Stimulated activated CD8-positive, alpha-beta memory T cell treated with anti-CD3 and anti-CD28 coated beads, Interleukin-4, amount 100 ng/mL, for 1 hour (primary cell): ENCODE data around the gene RHBDF1.

Experiments used
- DNase-seq, 2 donors: peaks; one replicate each; pipeline ENCODE4 v3.0.0-alpha.2; 2020; ENCODE audit warnings: low read depth in 2 of 2, low spot score in 1 of 2

Gene RHBDF1

DNA sequence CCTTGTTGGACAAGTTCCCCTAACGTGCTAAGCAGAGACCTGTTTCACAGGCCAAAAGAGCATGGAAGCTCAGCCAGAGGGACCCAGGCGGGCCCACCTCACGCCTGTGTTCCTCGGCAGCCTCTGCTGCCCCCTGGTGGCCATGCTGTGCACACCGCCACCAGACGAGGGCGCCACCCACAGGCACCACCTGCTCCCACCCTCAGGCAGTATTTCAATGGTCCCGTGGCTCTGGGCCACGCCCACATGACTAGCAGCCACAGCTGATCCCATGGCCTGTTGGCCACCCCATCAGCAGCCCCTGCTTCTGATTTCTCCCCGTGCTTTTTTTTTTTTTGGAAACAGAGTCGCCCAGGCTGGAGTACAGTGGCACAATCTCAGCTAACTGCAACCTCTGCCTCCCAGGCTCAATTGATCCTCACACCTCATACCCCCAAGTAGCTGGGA lies 24.5 kb upstream of the RHBDF1 start:
- DNase-seq, result peak; percentile 76 to 78

DNA sequence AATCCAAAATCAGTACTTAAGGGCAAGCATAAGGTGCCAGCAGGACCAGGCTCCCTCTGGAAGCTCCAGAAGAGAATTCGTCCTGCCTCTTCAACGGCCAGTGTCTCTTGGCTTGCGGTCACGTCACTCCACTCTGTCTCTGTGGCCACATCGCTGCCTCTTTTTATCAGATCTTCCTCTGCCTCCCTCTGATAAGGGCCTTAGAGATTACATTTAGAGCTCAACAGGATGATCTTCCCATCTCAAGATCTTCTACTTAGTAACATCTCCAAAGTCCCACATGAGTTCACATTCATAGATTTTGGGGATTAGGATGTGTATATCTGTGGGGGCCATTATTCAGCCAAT lies 22.5 kb upstream of the RHBDF1 start:
- no peak for DNase-seq

DNA sequence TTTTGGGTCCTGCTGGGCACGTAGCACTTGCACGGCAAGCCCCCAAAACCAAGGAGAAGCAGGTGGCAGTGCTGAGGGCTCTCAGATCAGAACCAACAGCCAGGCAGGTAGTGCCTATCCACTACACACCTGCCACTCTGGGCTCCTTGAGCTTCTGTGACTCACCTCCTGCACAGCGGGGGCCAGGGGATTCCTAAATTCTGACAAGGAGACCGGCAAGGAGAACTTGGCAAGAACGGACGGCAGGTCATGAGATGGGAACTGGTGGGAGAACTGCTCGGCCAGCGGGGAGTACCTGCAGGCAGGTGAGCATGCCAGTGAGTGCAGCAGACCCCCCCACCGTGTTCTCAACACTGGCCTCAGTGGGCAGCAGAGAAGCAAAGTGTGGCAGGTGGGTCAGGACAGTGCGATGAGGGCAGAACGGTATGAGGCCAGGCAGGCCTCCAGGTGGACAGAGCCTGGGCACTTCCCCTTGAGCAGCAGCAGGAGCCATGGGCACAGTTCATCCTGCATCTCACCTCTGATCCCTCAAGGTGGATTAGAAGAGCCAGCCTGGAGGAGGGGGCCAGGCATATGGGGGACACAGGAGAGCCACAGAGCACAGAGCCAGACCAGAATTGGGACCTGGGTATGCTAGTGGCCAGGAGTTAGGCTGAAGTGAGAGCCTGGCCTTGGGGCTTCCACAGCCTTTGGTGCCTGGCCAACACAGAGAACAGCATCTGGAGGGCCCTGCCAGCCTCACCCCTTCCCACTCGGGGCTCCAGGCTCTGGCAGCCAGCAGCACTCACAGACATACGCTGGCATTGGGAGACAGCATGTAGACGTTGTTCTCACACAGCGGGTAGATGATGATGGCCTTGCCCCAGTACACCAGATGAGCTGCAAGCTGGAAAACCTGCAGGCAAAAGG lies 20.3 kb upstream of the RHBDF1 start:
- no peak for DNase-seq

DNA sequence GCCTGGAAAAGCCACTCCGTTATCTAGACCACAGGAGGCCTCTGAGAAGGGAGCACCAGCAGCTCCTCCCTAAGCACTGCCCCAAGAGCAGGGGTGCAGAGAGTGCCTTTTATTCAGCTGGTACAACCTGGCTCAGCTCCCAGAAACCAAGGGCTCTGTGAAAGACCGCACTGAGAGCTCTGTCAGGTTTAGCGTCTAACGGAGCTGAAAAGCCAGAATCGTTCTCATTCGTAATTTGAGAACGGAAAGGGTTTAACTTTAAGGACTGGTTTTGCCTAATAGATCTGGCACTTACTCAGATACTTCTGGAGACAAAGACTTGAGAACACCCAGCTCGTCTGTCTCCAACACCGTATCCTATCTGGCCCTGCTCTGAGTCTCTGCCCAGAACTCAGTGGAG lies 19.1 kb upstream of the RHBDF1 start:
- no peak for DNase-seq

DNA sequence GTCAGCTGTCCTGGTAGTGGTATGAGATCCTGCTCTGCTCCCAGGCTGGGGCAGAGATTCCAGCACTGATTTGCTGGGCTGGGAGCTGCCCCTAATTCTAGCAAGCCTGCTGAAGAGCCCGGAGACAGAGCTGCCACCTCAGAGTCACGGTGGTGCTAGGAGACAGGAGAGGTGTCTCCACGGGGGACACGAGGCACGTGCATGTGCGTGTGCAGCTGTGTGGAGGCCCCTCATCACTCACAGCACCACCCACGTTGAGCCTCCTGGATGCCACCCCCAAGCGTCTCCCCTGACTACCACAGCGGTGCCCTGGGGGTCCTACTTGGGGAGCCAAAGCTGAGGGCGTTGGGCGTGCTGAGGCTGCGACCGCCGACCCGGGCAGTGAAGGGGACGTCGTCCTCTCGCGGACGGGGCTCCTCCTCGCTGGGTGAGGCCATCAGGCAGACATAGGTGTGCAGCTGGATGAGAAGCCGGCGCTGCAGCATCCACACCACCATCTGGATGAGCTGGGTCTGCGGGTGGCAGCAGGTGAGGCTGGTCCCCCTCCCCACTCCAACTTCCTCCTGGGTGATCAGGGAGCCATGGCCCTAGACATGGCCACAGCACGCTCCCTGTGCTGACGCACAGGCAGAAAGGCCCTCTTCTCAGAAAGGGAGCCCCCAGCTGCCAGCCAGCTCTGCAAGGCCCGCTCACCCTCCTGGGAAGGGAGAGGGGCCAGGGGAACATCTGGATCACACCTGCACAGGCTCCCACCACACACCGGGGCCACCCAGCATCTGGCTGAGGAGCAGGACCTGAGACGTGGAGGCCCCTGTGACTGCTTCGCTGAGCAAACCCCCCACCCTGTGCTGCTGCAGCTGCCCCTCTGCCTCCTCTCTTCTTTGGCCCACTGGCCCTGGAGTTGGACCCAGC lies 17.2 kb upstream of the RHBDF1 start:
- no peak for DNase-seq

DNA sequence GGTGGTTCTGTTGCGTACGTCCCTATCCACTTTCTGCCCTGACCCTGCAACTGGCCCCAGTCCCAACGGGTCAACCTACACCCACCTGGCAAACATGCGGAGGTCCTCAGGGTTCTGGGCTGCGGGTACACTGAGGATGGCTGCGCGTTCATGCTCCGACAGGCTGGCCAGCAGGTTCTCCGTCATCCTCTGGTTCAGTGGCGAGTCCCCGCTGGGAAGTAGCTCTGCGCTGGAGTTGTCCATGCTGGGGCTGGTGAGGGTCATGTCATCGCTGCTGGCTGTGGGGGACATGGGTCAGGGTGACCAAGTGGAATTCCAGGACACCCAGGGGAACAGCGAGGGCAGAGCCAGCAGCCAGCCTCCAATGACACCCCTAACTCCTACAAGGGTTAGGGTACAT lies 16.2 kb upstream of the RHBDF1 start:
- no peak for DNase-seq

DNA sequence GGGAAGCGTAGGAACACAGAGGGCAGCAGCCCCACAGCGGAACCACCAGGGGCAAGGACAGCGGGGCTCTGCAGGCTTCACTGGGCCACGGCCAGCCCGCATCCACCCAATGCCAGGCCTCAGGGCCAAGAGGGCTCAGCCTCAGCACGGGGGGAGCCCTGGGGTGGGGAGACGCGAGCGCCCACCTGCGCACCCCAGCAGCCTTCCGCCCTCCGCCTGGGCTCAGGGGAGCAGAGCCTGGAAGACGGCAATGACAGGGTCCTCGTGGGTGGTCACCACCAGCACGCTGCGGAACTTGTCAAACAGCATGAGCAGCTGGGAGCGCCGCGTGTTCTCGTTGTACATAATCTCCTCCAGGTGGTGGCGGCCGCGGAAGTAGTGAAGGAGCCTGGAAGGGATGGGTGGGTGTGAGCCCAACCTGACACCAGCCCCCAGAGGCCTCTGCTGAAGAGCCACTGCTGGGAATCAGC lies 14.1 kb upstream of the RHBDF1 start:
- no peak for DNase-seq

DNA sequence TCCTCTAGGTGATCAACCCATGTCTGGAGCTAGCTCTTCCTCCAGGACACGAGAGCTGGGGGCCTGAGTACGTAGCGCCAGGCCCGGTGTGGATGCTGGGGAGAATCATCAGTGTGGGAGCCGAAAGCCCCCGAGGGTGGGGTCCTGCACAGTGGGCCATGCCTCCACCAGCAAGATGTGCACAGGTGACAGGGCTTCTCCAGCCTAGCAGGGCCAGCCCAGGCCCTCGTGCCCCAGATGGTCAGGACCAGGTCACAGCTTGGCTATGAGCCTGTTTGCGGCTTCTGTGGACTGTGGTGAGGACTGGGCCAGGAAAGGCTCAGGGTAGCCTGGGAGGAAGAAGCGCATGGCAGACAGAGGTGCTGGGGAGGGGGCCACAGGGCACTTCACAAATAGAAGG lies 13.4 kb upstream of the RHBDF1 start:
- DNase-seq, result no peak

DNA sequence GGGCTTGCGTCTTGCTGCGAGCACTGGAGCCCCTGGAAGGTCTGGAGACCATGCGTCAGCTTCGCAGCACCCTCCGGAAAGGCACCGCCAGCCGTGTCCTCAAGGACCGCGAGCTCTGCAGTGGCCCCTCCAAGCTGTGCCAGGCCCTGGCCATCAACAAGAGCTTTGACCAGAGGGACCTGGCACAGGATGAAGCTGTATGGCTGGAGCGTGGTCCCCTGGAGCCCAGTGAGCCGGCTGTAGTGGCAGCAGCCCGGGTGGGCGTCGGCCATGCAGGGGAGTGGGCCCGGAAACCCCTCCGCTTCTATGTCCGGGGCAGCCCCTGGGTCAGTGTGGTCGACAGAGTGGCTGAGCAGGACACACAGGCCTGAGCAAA lies 13.0 kb upstream of the RHBDF1 start:
- DNase-seq, result no peak

DNA sequence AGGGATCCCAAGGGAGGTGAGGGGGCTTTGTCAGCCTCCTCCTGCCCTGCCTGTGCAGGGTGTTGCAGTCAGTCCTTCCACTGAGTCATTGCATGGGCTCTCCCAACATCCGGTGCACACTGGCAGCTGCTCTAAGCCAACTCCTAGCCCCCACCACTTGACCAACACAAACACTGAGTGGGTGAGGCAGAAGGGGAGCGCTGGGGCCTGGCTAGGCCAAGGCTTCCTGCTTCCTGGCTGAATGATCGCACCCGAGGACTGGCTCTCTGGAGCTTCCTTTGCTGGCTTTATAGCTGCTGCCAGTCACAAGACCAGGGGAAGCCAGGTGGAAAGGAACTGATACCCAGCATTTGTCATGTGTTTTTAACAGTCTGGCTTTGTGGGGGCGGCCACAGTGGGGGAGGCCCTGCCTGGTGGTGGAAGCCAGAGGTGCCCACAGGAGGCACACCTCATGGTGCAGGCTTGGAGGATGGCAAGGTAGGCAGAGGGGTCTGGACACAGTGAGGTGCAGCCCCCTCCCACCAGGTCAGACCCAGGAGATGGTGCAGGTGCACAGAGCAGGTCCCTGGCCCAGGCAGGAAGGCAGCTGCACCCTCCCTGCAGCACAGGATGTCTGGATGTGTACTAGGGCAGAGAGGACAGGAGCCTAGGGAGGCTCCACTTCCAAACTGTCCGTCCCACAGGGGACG lies 12.4 kb upstream of the RHBDF1 start:
- DNase-seq, result peak; percentile 26 to 31

DNA sequence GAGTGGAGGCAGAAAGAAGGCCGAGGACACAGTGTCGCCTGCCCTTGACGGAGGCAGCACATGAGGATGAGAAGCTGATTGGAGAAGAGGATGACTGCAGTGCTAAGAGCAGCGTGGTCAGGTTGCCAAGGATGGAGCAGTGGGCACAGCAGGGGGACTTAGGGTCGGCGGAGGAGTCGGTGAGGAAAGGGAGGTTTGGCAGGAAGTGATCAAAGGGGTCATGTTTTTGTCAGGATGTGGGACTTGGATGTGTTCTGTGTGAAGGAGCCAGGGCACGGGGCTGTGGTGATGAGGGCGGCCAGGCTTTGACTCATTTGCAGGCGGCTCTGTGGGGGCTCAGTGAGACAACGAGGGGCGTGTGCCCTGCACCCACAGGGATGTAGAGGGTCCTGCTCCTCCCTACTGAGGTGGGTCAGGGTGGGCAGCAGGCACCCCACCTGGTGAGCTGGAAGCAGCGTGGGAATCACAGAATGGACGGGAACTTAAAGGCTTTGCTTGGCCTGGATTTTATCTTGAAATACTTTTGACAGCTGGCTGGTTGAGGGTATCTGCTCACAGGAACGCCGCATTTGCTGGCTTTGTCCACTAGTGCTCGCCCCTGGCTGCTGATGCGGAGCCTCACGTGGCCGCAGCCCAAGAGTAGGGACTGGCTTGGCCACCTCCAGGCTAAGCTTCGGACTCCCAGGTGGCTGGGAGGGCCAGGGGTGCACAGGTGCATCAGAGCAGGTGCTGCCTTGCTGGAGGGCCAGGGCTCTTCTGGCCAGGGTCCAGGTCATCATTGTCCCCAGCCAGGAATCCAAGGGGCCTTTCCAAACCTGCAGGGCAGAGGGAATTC lies 11.6 kb upstream of the RHBDF1 start:
- no peak for DNase-seq

DNA sequence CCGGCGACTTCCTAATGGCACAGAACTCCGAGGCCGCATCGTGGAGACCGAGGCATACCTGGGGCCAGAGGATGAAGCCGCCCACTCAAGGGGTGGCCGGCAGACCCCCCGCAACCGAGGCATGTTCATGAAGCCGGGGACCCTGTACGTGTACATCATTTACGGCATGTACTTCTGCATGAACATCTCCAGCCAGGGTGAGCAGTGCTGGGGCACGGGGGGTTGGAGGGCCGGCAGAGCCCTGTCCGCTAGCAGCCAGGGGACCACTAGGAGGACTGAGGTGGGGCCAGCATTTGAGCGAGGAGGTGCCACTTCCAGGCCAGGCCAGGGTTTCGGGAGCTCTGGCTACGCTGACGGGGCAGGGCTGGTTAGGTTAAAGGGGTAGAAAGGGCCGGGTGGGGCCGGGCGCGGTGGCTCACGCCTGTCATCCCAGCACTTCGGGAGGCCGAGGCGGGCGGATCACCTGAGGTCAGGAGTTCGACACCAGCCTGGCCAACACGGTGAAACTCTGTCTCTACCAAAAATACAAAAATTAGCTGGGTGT lies 10.7 kb upstream of the RHBDF1 start:
- DNase-seq, result no peak

DNA sequence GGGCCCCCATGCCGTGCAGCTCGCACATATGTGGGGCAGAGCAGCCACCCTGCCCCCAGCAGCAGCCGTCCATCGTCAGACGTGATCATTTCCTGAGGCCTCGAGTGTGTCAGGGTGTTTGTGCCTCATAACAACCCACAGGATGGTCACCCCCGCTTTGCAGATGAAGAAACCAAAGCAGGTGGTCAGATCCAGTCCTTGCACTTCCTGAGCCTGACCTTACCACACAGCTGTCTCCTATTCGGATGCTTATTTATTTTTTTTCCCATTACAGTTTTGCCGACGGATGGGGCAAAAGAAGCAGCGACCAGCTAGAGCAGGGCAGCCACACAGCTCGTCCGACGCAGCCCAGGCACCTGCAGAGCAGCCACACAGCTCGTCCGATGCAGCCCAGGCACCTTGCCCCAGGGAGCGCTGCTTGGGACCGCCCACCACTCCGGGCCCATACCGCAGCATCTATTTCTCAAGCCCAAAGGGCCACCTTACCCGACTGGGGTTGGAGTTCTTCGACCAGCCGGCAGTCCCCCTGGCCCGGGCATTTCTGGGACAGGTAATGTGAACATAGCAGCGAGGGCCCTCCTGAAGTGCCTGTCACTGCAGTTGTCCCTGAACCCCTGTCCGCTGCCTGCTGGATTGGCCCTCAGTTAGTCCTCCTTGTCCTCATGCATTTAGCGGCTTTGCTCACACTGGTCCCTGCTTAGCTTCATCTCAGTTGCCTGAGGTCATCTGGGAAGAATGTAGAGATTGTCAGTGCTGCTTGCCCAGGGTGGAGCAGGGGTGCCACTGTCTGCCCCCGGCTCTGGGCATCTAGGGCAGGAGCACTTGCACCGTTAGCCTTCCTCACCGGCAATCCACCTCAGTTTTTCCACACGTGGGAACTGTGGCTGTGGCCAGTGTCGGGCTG lies 7.0 kb upstream of the RHBDF1 start:
- DNase-seq, result no peak

DNA sequence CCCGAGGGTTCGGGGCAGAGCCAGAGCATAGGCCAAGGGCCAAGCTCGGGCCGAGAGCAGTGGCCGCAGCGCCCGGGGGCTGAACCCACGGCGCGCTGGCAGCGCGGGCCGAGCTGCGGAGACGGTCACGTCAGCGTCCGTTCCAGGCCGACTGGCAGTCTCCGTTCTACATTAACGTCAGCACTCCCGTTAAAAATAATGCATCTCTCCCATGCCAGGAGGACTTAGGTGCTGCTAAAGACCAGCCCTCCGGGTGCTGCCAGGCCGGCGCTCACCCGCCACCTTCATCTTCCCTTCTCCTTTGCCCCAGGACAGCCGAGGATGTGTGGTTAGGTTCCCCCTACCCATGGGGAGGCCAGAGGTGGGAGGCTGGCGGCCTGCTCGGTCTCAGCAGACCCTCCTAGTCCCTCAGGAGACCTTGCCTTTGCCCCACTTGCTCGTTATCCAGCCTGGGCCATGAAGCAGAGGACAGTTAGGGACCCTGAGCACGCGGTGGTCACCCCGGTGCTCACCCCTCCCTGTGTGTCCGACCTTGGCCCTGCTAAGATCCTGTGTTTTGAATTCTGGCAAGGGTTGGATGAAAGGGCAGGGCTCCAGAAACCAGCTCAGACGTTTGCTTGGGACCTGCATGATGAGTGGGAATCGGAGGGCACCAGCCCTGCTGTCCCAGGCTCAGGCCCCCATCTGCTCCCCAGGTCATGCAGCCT lies 6.2 kb upstream of the RHBDF1 start:
- DNase-seq, result no peak

DNA sequence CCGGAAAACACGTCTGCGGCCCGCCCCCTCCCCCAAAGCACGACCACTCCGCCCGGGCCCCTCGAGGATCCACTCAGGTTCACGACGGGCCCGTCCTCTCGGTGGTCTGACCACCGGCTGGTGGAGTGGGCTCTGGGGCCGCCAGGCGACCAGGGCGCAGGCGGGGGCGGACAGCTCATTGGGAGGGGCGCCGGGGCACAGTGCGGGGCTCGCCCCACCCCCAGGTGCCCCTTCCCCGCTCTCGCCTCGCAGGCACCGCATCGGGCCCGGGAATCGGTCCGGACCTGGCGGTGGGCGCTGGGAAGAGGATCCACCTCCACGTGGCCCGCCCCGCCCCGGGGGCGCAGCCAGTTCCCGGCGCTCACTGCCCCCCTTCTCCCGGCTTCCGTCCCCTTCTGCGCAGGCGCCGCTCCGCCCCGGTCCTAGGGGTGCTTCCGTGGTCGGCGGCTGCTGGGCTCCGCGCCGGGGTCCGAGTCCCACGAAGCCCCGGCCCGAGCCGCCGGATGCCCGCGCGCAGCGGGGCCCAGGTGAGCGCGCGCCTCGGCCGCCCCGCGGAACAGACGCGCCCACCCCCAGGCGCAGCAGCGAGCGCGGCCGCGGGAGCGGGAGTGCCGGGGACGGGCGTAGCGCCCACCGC lies 5.5 kb upstream of the RHBDF1 start, which contains the start of gene MPG:
TSS of gene MPG (plus strand) at position 419 of the 637 bp plus-strand sequence. CDS start at position 504, 85 bp downstream.
- peak; percentile 44 to 69 for DNase-seq

DNA sequence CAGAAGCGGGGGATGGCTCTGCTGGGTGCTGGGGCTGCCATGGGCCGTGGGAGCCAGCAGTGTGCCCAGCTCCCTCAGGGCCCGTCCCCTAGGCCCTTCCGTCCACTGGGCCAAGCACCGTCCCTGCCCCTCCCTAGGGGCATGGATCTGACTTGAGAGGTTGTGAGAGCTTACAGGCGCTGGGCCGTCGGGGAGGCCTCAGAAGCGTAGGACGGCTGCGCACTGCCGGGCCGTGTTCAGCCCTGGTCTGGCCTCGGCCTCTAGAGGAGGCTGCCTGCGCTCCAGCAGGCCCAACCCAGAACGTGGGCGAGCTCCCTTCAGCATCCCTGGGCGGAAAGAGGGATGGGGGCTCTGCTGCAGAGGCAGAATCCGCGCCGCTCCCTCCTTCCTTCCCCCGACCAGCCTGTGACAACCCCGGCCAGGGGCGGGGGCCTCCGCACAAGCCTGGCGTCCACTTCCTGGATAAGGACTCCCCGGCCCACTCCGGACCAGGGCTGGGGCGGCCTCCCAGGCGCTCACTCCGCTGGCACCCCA lies 4.9 kb upstream of the RHBDF1 start:
- no peak for DNase-seq

DNA sequence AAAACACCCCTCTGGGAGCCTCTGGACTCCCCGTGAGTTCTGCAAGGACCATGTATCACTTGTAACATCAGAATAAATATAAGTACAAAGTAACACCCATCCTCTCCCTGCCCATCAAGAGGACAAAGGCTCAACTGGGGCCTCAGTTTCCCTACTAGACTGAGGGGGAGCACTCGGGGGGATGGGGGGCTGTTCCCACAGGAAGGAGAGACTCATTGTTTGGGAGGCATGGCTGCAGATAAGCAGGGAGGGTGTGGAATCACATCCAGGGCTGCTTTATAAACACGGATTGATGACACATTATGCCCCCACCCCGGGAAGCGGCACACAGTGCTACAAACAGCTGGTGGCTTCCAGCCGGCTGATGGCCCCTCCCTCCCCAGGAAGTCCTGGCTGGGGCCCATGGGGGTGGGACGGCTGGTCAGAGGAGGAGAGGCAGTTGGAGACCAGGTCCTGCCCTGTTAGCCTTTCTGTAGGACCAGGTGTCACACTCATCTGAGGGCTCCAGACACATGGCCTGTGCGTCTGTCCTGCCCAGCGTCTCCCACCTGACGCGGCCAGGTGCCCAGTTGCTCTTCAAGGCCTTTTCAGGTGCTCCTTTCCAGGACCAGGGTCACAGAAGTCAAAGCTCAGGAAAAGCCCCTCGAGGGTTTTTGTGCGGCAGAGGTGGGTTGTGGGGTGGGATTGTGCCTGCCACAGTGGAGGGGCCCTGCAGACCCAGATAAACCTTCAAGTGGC lies 4.3 kb upstream of the RHBDF1 start:
- no peak for DNase-seq
